Osteocyte (in vitro differentiated cells): Measurements from ENCODE around the gene TSHZ2. TPM values are rescaled to one million over a fixed set of nuclear protein-coding genes. Genes with fewer than 3 reads are reported as not detected.

Source experiments
- DNase-seq: peaks from one replicate; pipeline ENCODE4 v3.0.0; 2021; ENCODE audit warnings: mixed read lengths; ENCODE audit not compliant: unreplicated experiment; ENCODE audit errors: extremely low spot score
- H3K27ac Mint-ChIP-seq: one replicate; pipeline ENCODE4 v1.8.0; 2021; ENCODE audit warnings: mild to moderate bottlenecking, mixed read lengths; ENCODE audit not compliant: unreplicated experiment
- H3K27me3 Mint-ChIP-seq: one replicate; pipeline ENCODE4 v1.8.0; 2021; ENCODE audit warnings: mixed read lengths; ENCODE audit not compliant: unreplicated experiment
- H3K36me3 Mint-ChIP-seq: one replicate; pipeline ENCODE4 v1.8.0; 2021; ENCODE audit warnings: mixed read lengths; ENCODE audit not compliant: unreplicated experiment
- H3K4me1 Mint-ChIP-seq: one replicate; pipeline ENCODE4 v1.8.0; 2021; ENCODE audit warnings: mixed read lengths; ENCODE audit not compliant: unreplicated experiment
- H3K4me3 Mint-ChIP-seq: one replicate; pipeline ENCODE4 v1.8.0; 2021; ENCODE audit warnings: mild to moderate bottlenecking, moderate library complexity, mixed read lengths; ENCODE audit not compliant: unreplicated experiment
- H3K9me3 Mint-ChIP-seq: one replicate; pipeline ENCODE4 v1.8.0; 2021; ENCODE audit warnings: mixed read lengths; ENCODE audit not compliant: unreplicated experiment
- total RNA-seq: library from RNA; stranded (reverse); gene quantifications from 2 replicates; pipeline ENCODE4 v1.2.1, GENCODE V29; 2021
- TF ChIP-seq, protein P1 (sequence below): fragments of 200-600 bp; sonication (generic); IDR thresholded peaks from 2 replicates; pipeline ENCODE4 v1.5.0; 2021; ENCODE audit warnings: antibody characterized with exemption, mild to moderate bottlenecking, moderate library complexity

Gene TSHZ2
- total RNA-seq, 1 donor from 2014 or later: not detected

DNA sequence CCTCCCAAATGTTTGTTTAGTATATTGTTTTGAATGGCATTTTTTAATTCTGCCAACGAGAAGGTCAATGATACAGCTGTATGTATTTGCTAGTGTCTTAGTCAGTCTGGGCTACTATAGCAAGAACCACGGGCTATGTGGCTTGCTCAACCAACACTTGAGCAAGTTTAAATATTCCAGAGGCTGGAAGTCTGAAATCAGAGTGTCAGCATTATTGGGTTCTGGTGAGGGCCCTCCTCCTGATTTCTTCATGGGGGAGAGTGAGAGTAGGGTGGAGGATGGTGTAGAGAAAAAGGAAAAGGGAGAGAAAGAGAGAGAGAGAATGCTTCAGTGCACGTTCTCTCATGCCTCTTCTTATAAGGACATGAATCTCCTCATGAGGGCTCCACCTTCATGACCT is 144.6 kb downstream of the TSHZ2 start:
- H3K9me3 Mint-ChIP-seq: no peaks in the 10 kb centered on the region
- no peak overlapping the region for H3K27ac Mint-ChIP-seq
- H3K27me3 Mint-ChIP-seq: no peaks in the 10 kb centered on the region
- DNase-seq: no peak
- TF ChIP-seq, protein P1, sequence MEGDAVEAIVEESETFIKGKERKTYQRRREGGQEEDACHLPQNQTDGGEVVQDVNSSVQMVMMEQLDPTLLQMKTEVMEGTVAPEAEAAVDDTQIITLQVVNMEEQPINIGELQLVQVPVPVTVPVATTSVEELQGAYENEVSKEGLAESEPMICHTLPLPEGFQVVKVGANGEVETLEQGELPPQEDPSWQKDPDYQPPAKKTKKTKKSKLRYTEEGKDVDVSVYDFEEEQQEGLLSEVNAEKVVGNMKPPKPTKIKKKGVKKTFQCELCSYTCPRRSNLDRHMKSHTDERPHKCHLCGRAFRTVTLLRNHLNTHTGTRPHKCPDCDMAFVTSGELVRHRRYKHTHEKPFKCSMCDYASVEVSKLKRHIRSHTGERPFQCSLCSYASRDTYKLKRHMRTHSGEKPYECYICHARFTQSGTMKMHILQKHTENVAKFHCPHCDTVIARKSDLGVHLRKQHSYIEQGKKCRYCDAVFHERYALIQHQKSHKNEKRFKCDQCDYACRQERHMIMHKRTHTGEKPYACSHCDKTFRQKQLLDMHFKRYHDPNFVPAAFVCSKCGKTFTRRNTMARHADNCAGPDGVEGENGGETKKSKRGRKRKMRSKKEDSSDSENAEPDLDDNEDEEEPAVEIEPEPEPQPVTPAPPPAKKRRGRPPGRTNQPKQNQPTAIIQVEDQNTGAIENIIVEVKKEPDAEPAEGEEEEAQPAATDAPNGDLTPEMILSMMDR: no peak
- no peak overlapping the region for H3K4me3 Mint-ChIP-seq
- no peaks in the 10 kb centered on the region for H3K4me1 Mint-ChIP-seq
- H3K36me3 Mint-ChIP-seq: no peaks in the 10 kb centered on the region

DNA sequence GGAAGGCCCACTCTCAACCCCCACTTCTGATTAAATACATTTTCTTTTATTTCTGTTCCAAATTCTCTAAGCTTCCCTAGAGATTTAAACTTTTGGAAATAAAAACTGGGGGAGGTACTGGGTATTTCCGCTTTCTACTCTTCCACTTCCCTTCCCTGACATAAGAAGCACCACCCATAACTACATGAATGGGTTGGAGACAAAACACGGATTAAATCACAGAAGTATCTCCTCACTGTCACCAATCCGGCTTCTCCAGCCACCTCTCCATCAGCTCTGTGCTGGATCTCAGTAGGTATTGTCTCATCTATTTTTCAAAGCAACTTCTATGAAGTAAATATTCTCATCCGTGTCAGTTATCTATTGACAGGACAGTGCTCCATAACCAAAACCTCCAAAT is 150.7 kb downstream of the TSHZ2 start:
- Mint-ChIP-seq H3K27ac (no peak overlapping the region), H3K9me3 (no peaks in the 10 kb centered on the region), H3K36me3 (no peaks in the 10 kb centered on the region), H3K4me1 (no peaks in the 10 kb centered on the region), H3K4me3 (no peak overlapping the region), H3K27me3 (no peaks in the 10 kb centered on the region)
- no peak for DNase-seq
- TF ChIP-seq, protein P1: no peak

DNA sequence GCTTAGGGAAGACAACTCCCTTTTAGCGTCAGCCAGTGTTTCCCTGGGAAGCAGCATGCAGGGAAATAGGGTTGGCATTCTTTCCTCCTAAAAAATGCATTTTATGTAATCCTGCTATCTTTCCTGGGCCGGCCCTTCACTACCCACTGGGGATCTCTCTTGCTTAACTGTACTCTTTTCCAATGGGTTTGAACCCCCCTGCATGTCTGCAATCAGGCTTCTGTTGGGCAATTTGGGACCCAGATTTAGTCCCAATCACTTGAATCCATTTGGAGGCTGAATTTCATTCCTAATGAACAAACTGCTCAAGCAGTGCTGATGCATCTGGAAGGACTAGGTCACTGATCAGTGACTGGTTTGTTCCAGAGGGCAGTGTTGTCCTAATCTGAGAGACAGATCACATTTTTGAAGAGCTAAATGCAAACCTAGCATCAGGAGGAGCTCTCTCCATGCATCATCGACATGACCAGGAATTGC is 152.0 kb downstream of the TSHZ2 start:
- H3K9me3 Mint-ChIP-seq: no peaks in the 10 kb centered on the region

DNA sequence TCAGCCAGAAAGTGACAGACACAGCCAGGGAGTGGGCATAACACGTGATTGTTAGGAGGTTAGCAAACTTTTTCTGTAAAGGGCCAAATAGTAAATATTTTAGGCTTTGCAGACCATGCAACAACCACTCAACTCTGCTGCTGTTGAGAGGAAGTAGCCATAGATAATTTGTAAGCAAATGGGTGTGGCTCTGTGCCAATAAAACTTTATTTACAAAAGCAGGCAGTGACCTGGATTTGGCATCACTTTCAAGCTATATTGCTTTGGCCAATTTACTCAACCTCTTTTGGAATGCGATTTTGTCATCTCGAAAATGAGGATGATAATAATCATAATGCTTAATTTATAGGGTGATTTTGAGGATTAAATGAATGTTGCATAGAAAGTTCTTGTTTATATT is 152.6 kb downstream of the TSHZ2 start:
- Mint-ChIP-seq H3K9me3 (no peaks in the 10 kb centered on the region), H3K4me3 (no peak overlapping the region), H3K27me3 (no peaks in the 10 kb centered on the region), H3K36me3 (no peaks in the 10 kb centered on the region), H3K4me1 (no peaks in the 10 kb centered on the region), H3K27ac (no peak overlapping the region)
- TF ChIP-seq, protein P1: no peak
- no peak for DNase-seq

More for the DNA sequence above, 152.0 kb downstream of the TSHZ2 start:
- H3K27me3 Mint-ChIP-seq: no peaks in the 10 kb centered on the region
- no peak overlapping the region for H3K4me3 Mint-ChIP-seq
- DNase-seq: no peak
- H3K27ac Mint-ChIP-seq: no peak overlapping the region
- H3K4me1 Mint-ChIP-seq: no peaks in the 10 kb centered on the region
- TF ChIP-seq, protein P1: no peak
- no peaks in the 10 kb centered on the region for H3K36me3 Mint-ChIP-seq

DNA sequence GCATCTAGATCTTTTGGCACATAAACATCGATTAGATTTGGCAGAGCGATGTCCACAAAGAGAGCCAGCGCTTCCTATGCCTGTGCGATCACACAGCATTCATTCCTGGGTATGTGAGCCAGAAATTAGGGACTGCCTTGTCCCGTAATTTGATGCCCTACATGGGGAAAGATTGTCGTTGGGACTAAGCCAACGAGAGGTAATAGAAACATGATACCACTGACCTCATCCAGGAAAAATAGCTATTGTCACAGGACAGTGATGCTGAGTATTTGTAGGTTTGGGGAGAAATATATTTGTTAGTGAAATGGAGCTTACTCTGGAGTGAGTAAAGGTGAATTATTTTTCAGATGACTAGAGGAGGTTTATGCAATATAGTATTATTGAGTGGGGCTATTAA is 154.0 kb downstream of the TSHZ2 start:
- DNase-seq: no peak
- Mint-ChIP-seq H3K27ac (no peak overlapping the region), H3K4me3 (no peak overlapping the region), H3K27me3 (no peaks in the 10 kb centered on the region), H3K9me3 (no peaks in the 10 kb centered on the region), H3K36me3 (no peaks in the 10 kb centered on the region), H3K4me1 (no peaks in the 10 kb centered on the region)
- TF ChIP-seq, protein P1: no peak
